Gastroesophageal sphincter (tissue), 4 donors: Measurements from ENCODE around the gene KCNMB2. TPM values are rescaled to one million over a fixed set of nuclear protein-coding genes. Genes with fewer than 3 reads are reported as not detected.

Experiments
- ATAC-seq: fragments of 150-250 bp; one replicate; pipeline ENCODE4 v1.9.1; 2016; ENCODE audit warnings: mild to moderate bottlenecking, moderate library complexity
- H3K27ac ChIP-seq, 4 donors: fragments of 200-600 bp; sonication (generic) in 3 of 4; 1 replicate in 3 of 4; 2 replicates in 1 of 4; pipeline ENCODE4 v1.5.1; 2016 to 2019
- H3K27me3 ChIP-seq: fragments of 200-600 bp; sonication (generic); one replicate; pipeline ENCODE4 v1.5.1; 2019
- H3K36me3 ChIP-seq, 2 donors: fragments of 200-600 bp; sonication (generic); one replicate each; pipeline ENCODE4 v1.5.1; 2019; ENCODE audit warnings: control low read depth in 1 of 2
- H3K4me1 ChIP-seq, 3 donors: fragments of 200-600 bp; sonication (generic); 1 replicate in 2 of 3; 2 replicates in 1 of 3; pipeline ENCODE4 v1.5.1; 2016 to 2019; ENCODE audit warnings: control low read depth in 2 of 3
- H3K4me3 ChIP-seq, 2 donors: fragments of 200-600 bp; sonication (generic); one replicate each; pipeline ENCODE4 v1.5.1; 2019; ENCODE audit warnings: mild to moderate bottlenecking in 1 of 2, moderate library complexity in 1 of 2
- H3K9me3 ChIP-seq, 3 donors: fragments of 200-600 bp; sonication (generic); one replicate each; pipeline ENCODE4 v1.5.1; 2017 to 2019; ENCODE audit warnings: control low read depth in 2 of 3
- CTCF ChIP-seq, 4 experiments: fragments of 200-600 bp in 2 of 4; fragments of 450-650 bp in 2 of 4; sonication (generic) in 1 of 4; IDR thresholded peaks; one replicate each; pipeline ENCODE4 v1.5.1; 2017 to 2019; ENCODE audit warnings: antibody characterized with exemption in 4 of 4, mild to moderate bottlenecking in 2 of 4, moderate library complexity in 2 of 4
- EP300 ChIP-seq: sonication (generic); formaldehyde crosslinking; IDR thresholded peaks from one replicate; pipeline ENCODE4 v1.6.1; 2017; ENCODE audit warnings: antibody characterized with exemption, mild to moderate bottlenecking
- POLR2A ChIP-seq, 2 donors: fragments of 450-650 bp; IDR thresholded peaks; one replicate each; pipeline ENCODE4 v1.6.1; 2017; ENCODE audit warnings: antibody characterized with exemption in 2 of 2, mild to moderate bottlenecking in 2 of 2, moderate library complexity in 1 of 2
- POLR2AphosphoS5 ChIP-seq: sonication (generic); formaldehyde crosslinking; IDR thresholded peaks from one replicate; pipeline ENCODE4 v1.6.1; 2017; ENCODE audit warnings: antibody characterized with exemption
- WGBS, 2 donors: methylation state at CpG; one replicate each; pipeline ENCODE4 v1.1.5; 2018; ENCODE audit warnings: low coverage in 1 of 2; 5-methylcytosine and 5-hydroxymethylcytosine counted together
- total RNA-seq, 4 donors: library from RNA; depleted of rRNA; stranded (reverse); fragments of >200 nt; gene quantifications; one replicate each; pipeline ENCODE4 v1.1.0, GENCODE V29; 2016

The KCNMB2 gene
- total RNA-seq, result 1 to 10 TPM in 1 of 4 donors, not detected in 3; 1.3 TPM

- H3K36me3 ChIP-seq, result no peaks in the 10 kb centered on the region
- no peaks in the 10 kb centered on the region for H3K9me3 ChIP-seq
- no peak for TF ChIP-seq POLR2A (IDR thresholded peaks at IDR 0.05)
- no peak for TF ChIP-seq POLR2AphosphoS5
- TF ChIP-seq EP300, result no peak
- TF ChIP-seq CTCF (IDR thresholded peaks at IDR 0.05), result no peak
- H3K27ac ChIP-seq, result no peak within 1 kb of the TSS
- H3K27me3 ChIP-seq, result no peaks in the 10 kb centered on the region
- H3K4me1 ChIP-seq, result peaks cover 0 to 13% (median 0%) of the 10 kb centered on the region in 3 donors
- WGBS, 2 donors, result 4 to 11% methylated on average over 14 to 19 of the region's 19 CpGs
- ATAC-seq, result peak; percentile 43
- peak within 1 kb of the TSS; percentile 36 to 47 for H3K4me3 ChIP-seq
Observed at GRCh38 chr3:178536211-178537079, at the start of gene KCNMB2. Gene KCNMB2, plus strand, starts transcription at chr3:178536436.

GRCh38 chr3:178486903-178487302, 49.3 kb upstream of the KCNMB2 start:
- no peak for ATAC-seq
- H3K36me3 ChIP-seq, result no peaks in the 10 kb centered on the region
- TF ChIP-seq POLR2AphosphoS5 (no peak), CTCF (IDR thresholded peaks at IDR 0.05) (no peak), EP300 (no peak), POLR2A (IDR thresholded peaks at IDR 0.05) (no peak)

GRCh38 chr3:178487752-178488151, 48.5 kb upstream of the KCNMB2 start:
- H3K27ac ChIP-seq, result no peak overlapping the region
- no peak for TF ChIP-seq CTCF (IDR thresholded peaks at IDR 0.05)
- no peak for TF ChIP-seq EP300
- TF ChIP-seq POLR2A (IDR thresholded peaks at IDR 0.05), result no peak
- no peak for TF ChIP-seq POLR2AphosphoS5

More at GRCh38 chr3:178486903-178487302, 49.3 kb upstream of the KCNMB2 start:
- Histone ChIP-seq H3K4me1 (no peaks in the 10 kb centered on the region), H3K27me3 (no peaks in the 10 kb centered on the region), H3K27ac (no peak overlapping the region), H3K9me3 (no peaks in the 10 kb centered on the region), H3K4me3 (no peak overlapping the region)

GRCh38 chr3:178491751-178492150, 44.5 kb upstream of the KCNMB2 start:
- no peaks in the 10 kb centered on the region for H3K36me3 ChIP-seq
- TF ChIP-seq EP300 (no peak), POLR2AphosphoS5 (no peak), POLR2A (IDR thresholded peaks at IDR 0.05) (no peak), CTCF (IDR thresholded peaks at IDR 0.05) (no peak)
- 81 to 90% methylated on average over 3 of the region's 3 CpGs for WGBS, 2 donors

More at GRCh38 chr3:178487752-178488151, 48.5 kb upstream of the KCNMB2 start:
- Histone ChIP-seq H3K27me3 (no peaks in the 10 kb centered on the region), H3K36me3 (no peaks in the 10 kb centered on the region), H3K4me3 (no peak overlapping the region), H3K9me3 (no peaks in the 10 kb centered on the region), H3K4me1 (no peaks in the 10 kb centered on the region)
- WGBS, 2 donors, result 81 to 92% methylated on average over 3 of the region's 3 CpGs
- no peak for ATAC-seq

GRCh38 chr3:178492491-178492890, 43.7 kb upstream of the KCNMB2 start:
- TF ChIP-seq POLR2AphosphoS5 (no peak), EP300 (no peak), CTCF (IDR thresholded peaks at IDR 0.05) (no peak), POLR2A (IDR thresholded peaks at IDR 0.05) (no peak)
- ATAC-seq, result no peak
- Histone ChIP-seq H3K9me3 (no peaks in the 10 kb centered on the region), H3K36me3 (no peaks in the 10 kb centered on the region), H3K27me3 (no peaks in the 10 kb centered on the region), H3K4me3 (no peak overlapping the region), H3K4me1 (no peaks in the 10 kb centered on the region), H3K27ac (no peak overlapping the region)
- WGBS, 2 donors, result 95 to 100% methylated on average over 1 to 2 of the region's 3 CpGs

More at GRCh38 chr3:178491751-178492150, 44.5 kb upstream of the KCNMB2 start:
- no peaks in the 10 kb centered on the region for H3K4me1 ChIP-seq
- H3K27ac ChIP-seq, result no peak overlapping the region
- H3K27me3 ChIP-seq, result no peaks in the 10 kb centered on the region
- H3K4me3 ChIP-seq, result no peak overlapping the region
- no peak for ATAC-seq
- H3K9me3 ChIP-seq, result no peaks in the 10 kb centered on the region
